Lower leg skin (tissue), 3 donors: ENCODE data around the gene MDC1.

Source experiments
- CTCF ChIP-seq, 3 donors: fragments of 450-650 bp; IDR thresholded peaks; one replicate each; pipeline ENCODE4 v1.5.1; 2016; ENCODE audit warnings: antibody characterized with exemption in 3 of 3, mild to moderate bottlenecking in 3 of 3, moderate library complexity in 2 of 3
- POLR2A ChIP-seq, 2 donors: fragments of 450-650 bp; IDR thresholded peaks; one replicate each; pipeline ENCODE4 v1.6.1; 2016 to 2017; ENCODE audit warnings: antibody characterized with exemption in 2 of 2, mild to moderate bottlenecking in 1 of 2, moderate library complexity in 1 of 2

GRCh38 chr6:30683980-30684338 lies 33.1 kb downstream of the MDC1 start:
- TF ChIP-seq POLR2A (IDR thresholded peaks at IDR 0.05) (no peak), CTCF (IDR thresholded peaks at IDR 0.05) (no peak)
